Endothelial cell of umbilical vein (primary cell): ENCODE data around the gene MYH9.

ENCODE experiments used
- CTCF ChIP-seq, 2 donors: IDR thresholded peaks; 1 replicate in 1 of 2; 2 replicates in 1 of 2; pipeline ENCODE4 v1.5.1; 2011; ENCODE audit warnings: low read length in 2 of 2, mild to moderate bottlenecking in 2 of 2, moderate library complexity in 2 of 2, control low read depth in 1 of 2, inconsistent platforms in 1 of 2, low read depth in 1 of 2; ENCODE audit not compliant: insufficient read depth in 1 of 2; ENCODE audit errors: extremely low read depth in 1 of 2
- EZH2 ChIP-seq: IDR thresholded peaks from 2 replicates; pipeline ENCODE4 v1.6.1; 2012; ENCODE audit warnings: borderline replicate concordance, low read depth, mild to moderate bottlenecking, moderate library complexity, low read length, inconsistent platforms; ENCODE audit not compliant: severe bottlenecking
- FOS ChIP-seq: IDR thresholded peaks from 2 replicates; pipeline ENCODE4 v1.6.1; 2011; ENCODE audit warnings: mild to moderate bottlenecking, low read length, moderate library complexity, borderline replicate concordance; ENCODE audit not compliant: insufficient read depth
- GATA2 ChIP-seq: IDR thresholded peaks from 2 replicates; pipeline ENCODE4 v1.7.0; 2011; ENCODE audit warnings: low read depth, mild to moderate bottlenecking, moderate library complexity, mixed read lengths, low read length; ENCODE audit not compliant: insufficient read length, insufficient read depth
- MAX ChIP-seq: IDR thresholded peaks from 2 replicates; pipeline ENCODE4 v1.6.1; 2011; ENCODE audit not compliant: insufficient read depth, insufficient read length
- MYC ChIP-seq: IDR thresholded peaks from one replicate; pipeline ENCODE4 v1.6.1; 2011; ENCODE audit warnings: mild to moderate bottlenecking, low read depth, low read length
- POLR2A ChIP-seq: IDR thresholded peaks from 2 replicates; pipeline ENCODE4 v1.6.1; 2012; ENCODE audit warnings: low read depth, mild to moderate bottlenecking, control low read depth, low read length
- POLR2AphosphoS5 ChIP-seq: IDR thresholded peaks from 2 replicates; pipeline ENCODE4 v1.6.1; 2012; ENCODE audit warnings: low read depth, mild to moderate bottlenecking, control low read depth, low read length, moderate library complexity; ENCODE audit not compliant: insufficient read depth

- TF ChIP-seq MYC, result no peak
- TF ChIP-seq CTCF (IDR thresholded peaks at IDR 0.05; ENCODE audit: extremely low read depth in 1 of 2, insufficient read depth in 1 of 2, low read depth in 1 of 2, low read length in 2 of 2), result no peak
- TF ChIP-seq POLR2A, result no peak
- no peak for TF ChIP-seq POLR2AphosphoS5
- no peak for TF ChIP-seq EZH2
- no peak for TF ChIP-seq MAX
- no peak for TF ChIP-seq FOS
- TF ChIP-seq GATA2, result no peak
Measured at GRCh38 chr22:36405221-36405661, 17.5 kb upstream of the MYH9 start.
